Esophagus squamous epithelium (tissue), 4 donors: ENCODE data around the gene TRIM71.

ENCODE experiments used
- POLR2A ChIP-seq, 4 donors: fragments of 450-650 bp; IDR thresholded peaks; one replicate each; pipeline ENCODE4 v1.6.1; 2017; ENCODE audit warnings: antibody characterized with exemption in 4 of 4, mild to moderate bottlenecking in 4 of 4, moderate library complexity in 3 of 4
- TF ChIP-seq, protein P1 (sequence below), 6 experiments: fragments of 450-650 bp in 4 of 6; fragments of 200-600 bp in 2 of 6; sonication (generic) in 2 of 6; IDR thresholded peaks; one replicate each; pipeline ENCODE4 v1.5.1; 2016 to 2019; ENCODE audit warnings: antibody characterized with exemption in 6 of 6, mild to moderate bottlenecking in 4 of 6, moderate library complexity in 4 of 6

DNA sequence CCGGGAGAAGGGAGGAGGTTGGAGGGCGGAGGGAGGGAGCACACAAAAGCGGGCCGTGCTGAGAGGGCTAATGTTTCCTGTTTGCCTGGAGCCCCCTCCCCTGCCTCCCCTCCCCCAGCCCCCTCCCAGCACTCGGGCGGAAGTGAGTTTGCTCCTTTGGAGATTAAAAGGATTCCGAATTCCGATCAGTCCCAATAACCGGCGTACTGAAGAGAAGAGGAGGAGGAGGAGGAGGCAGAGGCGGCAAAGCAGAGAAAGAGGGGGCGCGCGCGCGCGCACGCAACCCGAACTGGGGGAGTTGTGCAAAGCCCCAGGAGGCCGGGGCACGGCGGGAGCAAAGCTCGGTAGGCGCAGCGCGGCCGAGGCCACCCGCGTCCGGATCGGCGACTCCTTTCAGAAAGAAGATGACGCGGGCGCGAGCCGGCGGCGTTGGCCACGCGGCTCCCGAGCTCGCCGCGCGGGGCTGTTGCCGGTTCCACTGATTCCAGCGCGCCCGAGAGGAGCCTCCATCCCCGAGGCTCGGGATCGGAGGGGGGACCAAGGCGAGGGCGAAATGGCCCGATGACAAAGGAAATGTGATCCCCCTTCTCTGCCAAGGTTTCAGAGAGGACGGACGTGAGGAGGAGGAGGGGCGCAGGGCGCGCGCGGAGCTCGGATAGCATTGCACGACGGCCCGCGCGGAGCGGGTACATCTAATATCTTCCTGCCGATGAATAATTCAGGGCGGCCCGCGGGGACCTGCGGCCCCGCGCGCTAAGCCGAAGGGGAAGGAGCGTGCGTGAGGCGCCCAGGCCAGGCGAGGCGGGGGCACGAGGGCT is 1.1 kb upstream of the TRIM71 start:
- TF ChIP-seq, protein P1, sequence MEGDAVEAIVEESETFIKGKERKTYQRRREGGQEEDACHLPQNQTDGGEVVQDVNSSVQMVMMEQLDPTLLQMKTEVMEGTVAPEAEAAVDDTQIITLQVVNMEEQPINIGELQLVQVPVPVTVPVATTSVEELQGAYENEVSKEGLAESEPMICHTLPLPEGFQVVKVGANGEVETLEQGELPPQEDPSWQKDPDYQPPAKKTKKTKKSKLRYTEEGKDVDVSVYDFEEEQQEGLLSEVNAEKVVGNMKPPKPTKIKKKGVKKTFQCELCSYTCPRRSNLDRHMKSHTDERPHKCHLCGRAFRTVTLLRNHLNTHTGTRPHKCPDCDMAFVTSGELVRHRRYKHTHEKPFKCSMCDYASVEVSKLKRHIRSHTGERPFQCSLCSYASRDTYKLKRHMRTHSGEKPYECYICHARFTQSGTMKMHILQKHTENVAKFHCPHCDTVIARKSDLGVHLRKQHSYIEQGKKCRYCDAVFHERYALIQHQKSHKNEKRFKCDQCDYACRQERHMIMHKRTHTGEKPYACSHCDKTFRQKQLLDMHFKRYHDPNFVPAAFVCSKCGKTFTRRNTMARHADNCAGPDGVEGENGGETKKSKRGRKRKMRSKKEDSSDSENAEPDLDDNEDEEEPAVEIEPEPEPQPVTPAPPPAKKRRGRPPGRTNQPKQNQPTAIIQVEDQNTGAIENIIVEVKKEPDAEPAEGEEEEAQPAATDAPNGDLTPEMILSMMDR (IDR thresholded peaks at IDR 0.05): no peak
- no peak for TF ChIP-seq POLR2A (IDR thresholded peaks at IDR 0.05)
